K562 (cell line): Measurements from ENCODE around the gene AASS. TPM values are rescaled to one million over a fixed set of nuclear protein-coding genes. Genes with fewer than 3 reads are reported as not detected.

Experiments used
- ATAC-seq: fragments of 200-7000 bp; cut with Tn5 transposase; 3 replicates; pipeline ENCODE4 v1.9.1; 2020; ENCODE audit warnings: moderate library complexity
- BruUV-seq: library from RNA; stranded (reverse); fragments of 400-500 nt; replicated peaks from 2 replicates; lab custom pipeline; 2021; lab: Mats Ljungman, UMichigan
- CTCF ChIA-PET: fragments of 300-600 bp; formaldehyde crosslinking; extraction: SDS; loops from one replicate; lab custom pipeline; 2021; ENCODE audit warnings: low intra/inter-chr PET ratio; lab: Yijun Ruan, JAX
- POLR2A ChIA-PET: fragments of 300-600, 350-650 bp; sonication (Branson Sonifier 250); formaldehyde crosslinking; extraction: SDS; loops from one replicate; lab custom pipeline; 2021; ENCODE audit warnings: antibody characterized with exemption, inconsistent platforms; lab: Yijun Ruan, JAX
- DNase-seq, 4 experiments: peaks; one replicate each; pipeline versions ENCODE4 v3.0.0 to v3.0.0-alpha.2; 2011 to 2018; ENCODE audit warnings: low spot score in 3 of 4, mixed read lengths in 3 of 4; ENCODE audit errors: extremely low read depth in 1 of 4
- FAIRE-seq: peaks from 2 replicates; lab custom pipeline; 2011; peaks lifted over from hg19 to GRCh38; lab: Jason Lieb, UNC
- H2AFZ ChIP-seq: 2 replicates; pipeline ENCODE4 v1.6.0; 2011; ENCODE audit warnings: low read depth, low read length, control low read depth, inconsistent platforms
- H3K27ac ChIP-seq: fragments of 200-600 bp; 3 replicates; pipeline ENCODE4 v1.8.0; 2011; ENCODE audit warnings: low read depth, mild to moderate bottlenecking, control low read depth, inconsistent platforms, low read length, moderate library complexity, mixed read lengths; ENCODE audit errors: extremely low read depth
- H3K27me3 ChIP-seq, 2 experiments: fragments of 300-600 bp in 1 of 2; 2 replicates in 1 of 2; 3 replicates in 1 of 2; pipeline versions ENCODE4 v1.6.0 to v1.8.0; 2011; ENCODE audit warnings: inconsistent platforms in 2 of 2, low read length in 2 of 2, mild to moderate bottlenecking in 1 of 2, mixed read lengths in 1 of 2, moderate library complexity in 1 of 2; ENCODE audit not compliant: control insufficient read depth in 2 of 2, insufficient read depth in 2 of 2
- H3K36me3 ChIP-seq: fragments of 300-600 bp; 3 replicates; pipeline ENCODE4 v1.8.0; 2011; ENCODE audit warnings: mild to moderate bottlenecking, low read length, inconsistent platforms; ENCODE audit not compliant: control insufficient read depth, insufficient read depth
- H3K4me1 ChIP-seq, 2 experiments: fragments of 200-600 bp in 1 of 2; replicated peaks in 1 of 2; 2 replicates in 1 of 2; 3 replicates in 1 of 2; pipeline versions ENCODE4 v1.5.1 to v1.8.0; 2011; ENCODE audit warnings: inconsistent platforms in 2 of 2, low read length in 2 of 2, mild to moderate bottlenecking in 1 of 2, mixed read lengths in 1 of 2, moderate library complexity in 1 of 2; ENCODE audit not compliant: control insufficient read depth in 2 of 2, insufficient read depth in 2 of 2
- H3K4me2 ChIP-seq: 2 replicates; pipeline ENCODE4 v1.6.1; 2011; ENCODE audit warnings: low read length, control low read depth, inconsistent platforms, mixed read lengths; ENCODE audit not compliant: insufficient read depth
- H3K4me3 ChIP-seq: fragments of 200-600 bp; sonication (generic), shearing (Covaris generic); 2 replicates; pipeline ENCODE4 v1.5.1; 2016; ENCODE audit warnings: control low read depth, inconsistent platforms
- H3K79me2 ChIP-seq: fragments of 200-600 bp; 3 replicates; pipeline ENCODE4 v1.8.0; 2011; ENCODE audit warnings: low read length, inconsistent platforms; ENCODE audit not compliant: control insufficient read depth, insufficient read depth
- H3K9ac ChIP-seq, 2 experiments: 2 replicates each; pipeline versions ENCODE4 v1.6.0 to v1.6.1; 2011; ENCODE audit warnings: low read depth in 2 of 2, low read length in 2 of 2, control low read depth in 1 of 2, inconsistent platforms in 1 of 2, mild to moderate bottlenecking in 1 of 2, mixed read lengths in 1 of 2; ENCODE audit not compliant: insufficient read depth in 1 of 2
- H3K9me1 ChIP-seq: one replicate; pipeline ENCODE4 v1.6.0; 2011; ENCODE audit warnings: inconsistent platforms, mild to moderate bottlenecking, low read length, moderate library complexity; ENCODE audit not compliant: control insufficient read depth, insufficient read depth
- H3K9me3 ChIP-seq: replicated peaks from 2 replicates; pipeline ENCODE4 v1.5.1; 2011; ENCODE audit warnings: low read depth, low read length, inconsistent platforms; ENCODE audit not compliant: control insufficient read depth, insufficient read depth
- H4K20me1 ChIP-seq: replicated peaks from 2 replicates; pipeline ENCODE4 v1.6.1; 2011; ENCODE audit warnings: low read length, inconsistent platforms, mixed read lengths; ENCODE audit not compliant: control insufficient read depth, insufficient read depth
- CEBPG ChIP-seq, 3 experiments: fragments of 200-800 bp in 1 of 3; sonication (Bioruptor generic) in 1 of 3; sonication (generic) in 1 of 3; formaldehyde crosslinking in 1 of 3; IDR thresholded peaks in 2 of 3; conservative IDR thresholded peaks in 1 of 3; 2 replicates each; pipeline versions ENCODE4 v1.6.1 to v1.8.0; 2016 to 2022; ENCODE audit warnings: missing compliant biosample characterization in 2 of 3, missing genetic modification characterization in 2 of 3, mild to moderate bottlenecking in 1 of 3, missing genetic modification reagents in 1 of 3
- CREB3 ChIP-seq: fragments of 450-650 bp; conservative IDR thresholded peaks from 2 replicates; pipeline ENCODE4 v1.6.1; 2016; ENCODE audit warnings: missing genetic modification characterization, low read depth, mild to moderate bottlenecking, missing compliant biosample characterization, moderate library complexity
- MCM5 ChIP-seq: fragments of 450-650 bp; IDR thresholded peaks from 2 replicates; pipeline ENCODE4 v1.6.1; 2016; ENCODE audit warnings: low read depth
- RBBP5 ChIP-seq: fragments of 200-600 bp; sonication (generic); IDR thresholded peaks from 2 replicates; pipeline ENCODE4 v1.6.1; 2012; ENCODE audit warnings: borderline replicate concordance, mild to moderate bottlenecking, low read length, control low read depth, inconsistent platforms; ENCODE audit not compliant: insufficient read depth, poor library complexity, severe bottlenecking
- RBM17 ChIP-seq: fragments of 200-400 bp; formaldehyde crosslinking; IDR thresholded peaks from 2 replicates; pipeline ENCODE4 v1.6.1; 2017; ENCODE audit warnings: low read depth, mild to moderate bottlenecking, low read length, borderline replicate concordance
- SMAD1 ChIP-seq: fragments of 150-350 bp; IDR thresholded peaks from 2 replicates; pipeline ENCODE4 v1.6.1; 2014; ENCODE audit warnings: low read length, low read depth; ENCODE audit not compliant: partially characterized antibody
- ZNF324 ChIP-seq: fragments of 250-450 bp; sonication (Bioruptor Pico); IDR thresholded peaks from 2 replicates; pipeline ENCODE4 v1.4.0; 2020; ENCODE audit warnings: mild to moderate bottlenecking
- WGBS: fragments of 100-300 bp; shearing (Covaris generic); methylation state at CpG from one replicate; pipeline ENCODE4 v1.1.6; 2016; ENCODE audit warnings: low coverage, mixed read lengths; ENCODE audit not compliant: insufficient coverage; ENCODE audit errors: missing lambda C conversion rate; 5-methylcytosine and 5-hydroxymethylcytosine counted together
- in situ Hi-C: fragments of 300-500 bp; cut with MboI; formaldehyde crosslinking; loops from 4 replicates; pipeline ENCODE4 v1.15.0; 2018; ENCODE audit warnings: inconsistent platforms, mixed read lengths
- intact Hi-C: fragments of 100-400 bp; cut with micrococcal nuclease; formaldehyde crosslinking; loops from 2 replicates; pipeline ENCODE4 v1.14.2; 2022
- polyA plus RNA-seq, 8 experiments: library from polyadenylated mRNA; depleted of rRNA in 4 of 8; stranded (reverse) in 5 of 8; unstranded in 3 of 8; fragments of >200 nt; fragmentation: Nextera tagmentation in 2 of 8; fragmentation: Illumina TruSeq in 1 of 8; extraction: Ambion mirVana in 2 of 8; extraction: Trizol in 1 of 8; gene quantifications; 2 replicates each; pipeline versions ENCODE4 v1.2.1 to v1.2.3, GENCODE V29; 2011 to 2014; ENCODE audit warnings: inconsistent platforms in 1 of 8, missing spikeins in 1 of 8
- total RNA-seq, 7 experiments: library from RNA; depleted of rRNA in 6 of 7; stranded (reverse); fragments of >200 nt in 6 of 7; fragmentation: Illumina TruSeq in 2 of 7; extraction: Trizol in 2 of 7; gene quantifications; 2 replicates each; pipeline versions ENCODE4 v1.2.1 to v1.2.3, GENCODE V29; 2011 to 2021; ENCODE audit warnings: low replicate concordance in 1 of 7
- TF ChIP-seq, protein P1 (sequence below), 2 experiments: fragments of 450-650 bp in 1 of 2; sonication (generic) in 1 of 2; formaldehyde crosslinking in 1 of 2; IDR thresholded peaks in 1 of 2; conservative IDR thresholded peaks in 1 of 2; 2 replicates each; pipeline versions ENCODE4 v1.6.1 to v1.8.1; 2016 to 2023; ENCODE audit warnings: mild to moderate bottlenecking in 2 of 2, moderate library complexity in 2 of 2, inconsistent platforms in 1 of 2, missing genetic modification reagents in 1 of 2

AASS gene
- total and polyA plus RNA-seq, 9 of the 15 experiments (the other 6 are each of a cell fraction or from before 2014, with no cell fraction given), result 0.04 to 0.38 (median 0.07) TPM; not detected in 6

- intact Hi-C loops (no loop called here), in situ Hi-C loops (no loop called here)
- Histone ChIP-seq H3K4me3 (no peak overlapping the region), H3K27me3 (no peaks in the 10 kb centered on the region), H3K9me1 (no peaks in the 10 kb centered on the region), H3K79me2 (no peaks in the 10 kb centered on the region), H3K27ac (no peak overlapping the region), H3K36me3 (no peaks in the 10 kb centered on the region), H3K4me1 (no peaks in the 10 kb centered on the region), H3K9me3 (0 out of 2 replicates have a peak, but pooled peaks cover 2% of the 10 kb centered on the region), H3K4me2 (no peak overlapping the region), H4K20me1 (no peaks in the 10 kb centered on the region), H2AFZ (no peak overlapping the region), H3K9ac (no peak overlapping the region)
- CTCF ChIA-PET, result no interaction called here
- FAIRE-seq (no peak), ATAC-seq (no peak), DNase-seq (no peak)
- WGBS, result 8% methylated on average over 1 of the region's 1 CpG
- BruUV-seq, result no TSS peak
- POLR2A ChIA-PET, result interaction anchor here (0.6 kb wide), 1 partner anchor 573 kb away, joined by 5 read pairs; no protein-coding TSS in a partner anchor
- TF ChIP-seq RBM17 (no peak), CEBPG (CRISPR knock-in tag; IDR thresholded peaks at IDR 0.05) (no peak), CEBPG (tag; conservative IDR thresholded peaks at IDR 0.05 in 1 of 2, IDR thresholded peaks at IDR 0.05 in 1 of 2) (no peak), MCM5 (no peak), CREB3 (tag) (no peak), ZNF324 (CRISPR knock-in tag) (no peak), SMAD1 (no peak), RBBP5 (no peak)
- TF ChIP-seq, protein P1, sequence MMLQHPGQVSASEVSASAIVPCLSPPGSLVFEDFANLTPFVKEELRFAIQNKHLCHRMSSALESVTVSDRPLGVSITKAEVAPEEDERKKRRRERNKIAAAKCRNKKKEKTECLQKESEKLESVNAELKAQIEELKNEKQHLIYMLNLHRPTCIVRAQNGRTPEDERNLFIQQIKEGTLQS (IDR thresholded peaks at IDR 0.05), result no peak
- TF ChIP-seq, protein P1 (CRISPR knock-in tag; conservative IDR thresholded peaks at IDR 0.05), result no peak
Observed at GRCh38 chr7:122166740-122167139, 22.7 kb upstream of the AASS start.
